8988T (cell line): ENCODE data around the gene PHF13.

Experiments used
- DNase-seq: peaks from one replicate; pipeline ENCODE4 v3.0.0; 2011

The PHF13 gene

DNA sequence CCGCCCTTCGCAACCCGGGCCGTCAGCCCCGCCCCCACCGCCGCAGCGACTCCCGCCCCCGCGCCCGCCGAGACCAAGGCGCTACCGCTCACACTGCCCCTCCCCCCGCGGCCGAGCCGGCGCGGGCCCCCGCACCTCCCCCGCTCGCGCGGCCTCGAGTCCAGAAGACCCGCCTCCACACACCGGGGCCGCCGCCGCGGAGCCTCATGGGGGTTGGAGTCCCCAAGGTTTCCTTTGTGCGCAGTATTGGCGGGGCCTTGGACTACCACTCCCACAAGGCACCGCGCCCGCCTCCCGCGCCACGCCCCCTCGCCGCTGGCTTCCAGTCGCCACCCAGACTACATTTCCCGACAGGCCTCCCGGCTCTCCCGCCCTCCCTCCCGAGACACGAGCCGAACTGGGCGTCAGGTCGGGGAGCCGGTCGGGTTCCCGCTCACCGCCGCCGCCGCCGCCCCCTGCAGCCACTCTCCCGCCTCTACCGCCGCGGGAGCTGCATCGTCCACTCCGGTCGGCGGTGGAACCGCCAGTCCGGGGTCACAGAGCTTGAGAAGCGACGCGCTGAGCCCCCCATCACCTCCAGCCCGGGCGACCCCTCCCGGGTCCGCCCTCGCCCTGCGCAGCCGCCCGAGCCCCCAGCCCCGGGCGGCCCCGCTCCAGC lies at the start of gene PHF13:
PHF13 (plus strand) TSS at position 371 of the 658 bp plus-strand sequence. CDS start 336 bp downstream, outside the sequence.
- peak; percentile 95 for DNase-seq

DNA sequence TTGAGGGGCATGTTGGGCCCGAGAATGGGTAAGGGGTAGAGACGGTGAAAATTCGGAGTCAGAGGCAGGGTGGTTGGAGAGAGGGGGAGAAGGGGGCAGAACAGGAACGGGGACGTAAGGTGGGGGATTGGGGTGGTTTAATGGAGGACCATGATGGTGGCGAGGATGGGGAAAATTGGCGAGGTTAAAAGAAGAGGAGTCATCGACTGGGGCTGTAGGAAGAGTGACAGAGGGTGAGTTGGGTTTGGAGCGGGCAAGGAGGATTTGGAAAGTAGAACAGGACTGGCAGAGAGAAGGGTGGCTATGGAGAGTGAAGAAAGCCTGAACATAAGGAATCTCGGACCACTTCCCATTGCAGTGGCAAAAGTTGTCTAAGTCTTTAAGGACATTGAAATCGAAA lies 44.5 kb upstream of the PHF13 start:
- no peak for DNase-seq

DNA sequence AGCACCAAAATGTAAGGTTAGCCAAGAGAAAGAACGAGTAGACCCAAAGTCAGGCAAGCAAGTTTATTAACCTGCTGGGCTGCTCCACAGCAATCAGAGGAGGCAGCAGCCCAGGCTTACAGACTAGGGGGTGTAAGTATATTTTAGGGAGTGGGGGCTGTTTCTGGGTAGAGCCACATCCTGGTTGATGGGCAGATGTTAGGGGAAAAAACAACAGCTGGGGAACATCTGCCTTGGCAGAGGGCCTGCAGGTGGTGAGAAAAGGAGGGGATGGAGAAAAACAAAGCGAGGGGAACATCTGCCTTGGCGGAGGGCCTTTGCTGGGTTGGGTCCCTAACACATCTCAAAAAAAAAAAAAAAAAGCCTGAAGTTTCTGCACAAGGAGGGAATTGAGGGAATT lies 43.4 kb upstream of the PHF13 start:
- DNase-seq = no peak

DNA sequence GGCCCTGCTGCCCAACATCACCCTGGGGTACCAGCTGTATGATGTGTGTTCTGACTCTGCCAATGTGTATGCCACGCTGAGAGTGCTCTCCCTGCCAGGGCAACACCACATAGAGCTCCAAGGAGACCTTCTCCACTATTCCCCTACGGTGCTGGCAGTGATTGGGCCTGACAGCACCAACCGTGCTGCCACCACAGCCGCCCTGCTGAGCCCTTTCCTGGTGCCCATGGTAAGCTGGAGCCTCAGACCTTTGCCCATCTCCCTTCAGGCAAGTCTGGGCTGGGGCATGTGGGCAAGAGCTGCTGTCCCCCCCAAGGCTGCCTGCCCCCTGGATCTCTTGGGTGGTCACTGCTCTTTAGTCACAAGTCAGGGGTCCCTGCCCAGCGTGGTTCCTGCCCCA lies 42.5 kb upstream of the PHF13 start:
- DNase-seq = no peak

DNA sequence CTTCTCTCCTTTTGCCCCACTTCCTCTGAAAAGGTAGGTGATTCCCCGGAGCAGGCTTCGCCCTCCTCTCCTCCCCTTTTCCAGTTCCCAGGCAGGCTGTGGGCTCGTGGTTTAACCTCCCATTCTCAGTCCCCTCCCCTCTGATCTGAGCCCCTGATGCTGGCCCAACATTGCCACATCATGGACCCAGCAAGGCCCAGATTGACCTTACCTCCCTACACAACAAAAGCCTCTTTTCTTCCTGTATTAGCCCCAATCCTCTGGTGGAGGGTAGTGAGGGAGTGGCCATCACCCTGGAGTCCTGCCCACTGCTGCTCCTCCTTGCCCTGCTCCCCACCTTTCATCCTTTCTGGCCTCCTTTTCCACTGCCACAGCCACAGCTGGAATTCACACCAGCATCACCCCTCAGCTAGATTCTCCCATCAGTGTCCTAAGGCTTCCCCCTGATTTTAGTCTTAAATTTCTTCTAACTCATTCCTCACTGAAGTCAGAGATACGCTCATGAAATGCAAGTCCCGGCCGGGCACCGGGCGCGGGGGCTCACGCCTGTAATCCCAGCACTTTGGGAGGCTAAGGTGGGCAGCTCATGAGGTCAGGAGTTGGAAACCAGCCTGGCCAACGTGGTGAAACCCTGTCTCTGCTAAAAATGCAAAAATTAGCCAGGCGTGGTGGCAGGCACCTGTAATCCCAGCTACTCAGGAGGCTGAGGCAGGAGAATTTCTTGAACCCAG lies 40.7 kb upstream of the PHF13 start:
- no peak for DNase-seq

DNA sequence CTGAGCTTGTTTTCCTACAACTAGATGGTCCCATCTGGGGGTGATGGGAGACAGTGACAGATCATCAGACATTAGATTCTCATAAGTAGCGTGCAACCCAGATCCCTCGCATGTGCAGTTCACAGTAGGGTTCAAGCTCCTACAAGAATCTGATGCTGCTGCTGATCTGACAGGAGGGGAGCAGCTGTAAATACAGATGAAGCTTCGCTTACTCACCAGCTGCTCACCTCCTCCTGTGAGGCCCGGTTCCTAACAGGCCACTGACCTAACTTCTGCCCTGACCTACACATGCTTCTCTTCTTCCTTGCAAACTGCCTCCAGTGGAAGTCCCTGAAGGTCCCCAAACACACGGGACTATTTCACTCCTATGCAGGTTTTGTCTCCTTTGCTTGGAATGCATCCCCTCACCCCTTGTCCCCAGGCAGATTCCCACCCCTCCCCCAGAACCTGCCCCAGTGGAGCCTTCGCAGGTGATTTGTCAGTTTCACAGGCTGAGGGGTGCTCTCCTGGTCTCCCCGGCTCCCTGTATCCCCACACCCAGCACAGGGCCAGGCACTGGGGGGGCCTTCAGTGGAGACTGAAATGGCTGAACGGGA lies 39.4 kb upstream of the PHF13 start:
- peak; percentile 1 for DNase-seq

DNA sequence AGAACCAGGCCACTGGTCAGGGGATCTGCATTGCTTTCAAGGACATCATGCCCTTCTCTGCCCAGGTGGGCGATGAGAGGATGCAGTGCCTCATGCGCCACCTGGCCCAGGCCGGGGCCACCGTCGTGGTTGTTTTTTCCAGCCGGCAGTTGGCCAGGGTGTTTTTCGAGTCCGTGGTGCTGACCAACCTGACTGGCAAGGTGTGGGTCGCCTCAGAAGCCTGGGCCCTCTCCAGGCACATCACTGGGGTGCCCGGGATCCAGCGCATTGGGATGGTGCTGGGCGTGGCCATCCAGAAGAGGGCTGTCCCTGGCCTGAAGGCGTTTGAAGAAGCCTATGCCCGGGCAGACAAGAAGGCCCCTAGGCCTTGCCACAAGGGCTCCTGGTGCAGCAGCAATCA lies 38.7 kb upstream of the PHF13 start:
- peak; percentile 14 for DNase-seq

DNA sequence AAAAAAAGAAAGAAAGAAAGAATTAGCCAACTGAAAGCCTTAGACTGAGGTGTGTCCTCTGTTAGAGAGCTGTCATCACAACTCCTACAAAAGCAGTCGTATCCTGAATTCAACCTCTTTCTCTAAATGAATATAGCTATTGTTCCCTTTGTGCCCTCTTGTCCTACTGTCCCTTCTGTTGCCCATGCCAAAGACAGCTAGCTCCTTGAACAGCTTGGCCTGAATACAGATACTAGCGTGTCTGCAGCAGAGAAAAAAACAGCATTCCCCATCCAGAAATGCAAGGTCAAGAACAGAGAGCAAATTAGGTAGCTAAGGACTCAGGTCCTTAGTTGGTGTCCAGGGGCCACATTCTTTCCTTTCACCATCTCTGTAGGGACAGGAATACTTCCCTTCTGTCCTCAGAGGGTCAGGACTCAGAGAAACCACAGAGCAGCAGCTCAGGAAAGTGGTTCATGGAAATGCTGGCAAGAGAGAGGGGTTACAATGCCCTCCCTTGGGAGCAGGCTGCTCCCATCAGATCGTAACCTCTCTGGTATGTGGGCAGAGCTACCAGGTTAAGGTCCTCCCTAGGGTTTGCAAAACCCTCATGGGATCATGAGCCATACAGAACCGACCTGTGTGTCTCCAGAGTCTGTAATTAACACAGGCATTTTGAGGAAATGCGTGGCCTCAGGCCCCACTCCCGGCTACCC lies 35.6 kb upstream of the PHF13 start:
- DNase-seq = no peak

DNA sequence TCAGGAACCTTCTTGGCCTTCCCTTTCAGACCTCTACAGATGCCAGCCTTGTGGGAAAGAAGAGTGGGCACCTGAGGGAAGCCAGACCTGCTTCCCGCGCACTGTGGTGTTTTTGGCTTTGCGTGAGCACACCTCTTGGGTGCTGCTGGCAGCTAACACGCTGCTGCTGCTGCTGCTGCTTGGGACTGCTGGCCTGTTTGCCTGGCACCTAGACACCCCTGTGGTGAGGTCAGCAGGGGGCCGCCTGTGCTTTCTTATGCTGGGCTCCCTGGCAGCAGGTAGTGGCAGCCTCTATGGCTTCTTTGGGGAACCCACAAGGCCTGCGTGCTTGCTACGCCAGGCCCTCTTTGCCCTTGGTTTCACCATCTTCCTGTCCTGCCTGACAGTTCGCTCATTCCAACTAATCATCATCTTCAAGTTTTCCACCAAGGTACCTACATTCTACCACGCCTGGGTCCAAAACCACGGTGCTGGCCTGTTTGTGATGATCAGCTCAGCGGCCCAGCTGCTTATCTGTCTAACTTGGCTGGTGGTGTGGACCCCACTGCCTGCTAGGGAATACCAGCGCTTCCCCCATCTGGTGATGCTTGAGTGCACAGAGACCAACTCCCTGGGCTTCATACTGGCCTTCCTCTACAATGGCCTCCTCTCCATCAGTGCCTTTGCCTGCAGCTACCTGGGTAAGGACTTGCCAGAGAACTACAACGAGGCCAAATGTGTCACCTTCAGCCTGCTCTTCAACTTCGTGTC lies 34.7 kb upstream of the PHF13 start:
- no peak for DNase-seq

DNA sequence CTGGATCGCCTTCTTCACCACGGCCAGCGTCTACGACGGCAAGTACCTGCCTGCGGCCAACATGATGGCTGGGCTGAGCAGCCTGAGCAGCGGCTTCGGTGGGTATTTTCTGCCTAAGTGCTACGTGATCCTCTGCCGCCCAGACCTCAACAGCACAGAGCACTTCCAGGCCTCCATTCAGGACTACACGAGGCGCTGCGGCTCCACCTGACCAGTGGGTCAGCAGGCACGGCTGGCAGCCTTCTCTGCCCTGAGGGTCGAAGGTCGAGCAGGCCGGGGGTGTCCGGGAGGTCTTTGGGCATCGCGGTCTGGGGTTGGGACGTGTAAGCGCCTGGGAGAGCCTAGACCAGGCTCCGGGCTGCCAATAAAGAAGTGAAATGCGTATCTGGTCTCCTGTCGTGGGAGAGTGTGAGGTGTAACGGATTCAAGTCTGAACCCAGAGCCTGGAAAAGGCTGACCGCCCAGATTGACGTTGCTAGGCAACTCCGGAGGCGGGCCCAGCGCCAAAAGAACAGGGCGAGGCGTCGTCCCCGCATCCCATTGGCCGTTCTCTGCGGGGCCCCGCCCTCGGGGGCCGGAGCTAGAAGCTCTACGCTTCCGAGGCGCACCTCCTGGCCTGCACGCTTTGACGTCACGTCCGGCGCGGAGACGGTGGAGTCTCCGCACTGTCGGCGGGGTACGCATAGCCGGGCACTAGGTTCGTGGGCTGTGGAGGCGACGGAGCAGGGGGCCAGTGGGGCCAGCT lies 34.0 kb upstream of the PHF13 start, which contains the start of gene ZBTB48:
ZBTB48 (plus strand) TSS at position 621 of the 745 bp plus-strand sequence. CDS start 616 bp downstream, outside the sequence.
- DNase-seq = peak; percentile 96

DNA sequence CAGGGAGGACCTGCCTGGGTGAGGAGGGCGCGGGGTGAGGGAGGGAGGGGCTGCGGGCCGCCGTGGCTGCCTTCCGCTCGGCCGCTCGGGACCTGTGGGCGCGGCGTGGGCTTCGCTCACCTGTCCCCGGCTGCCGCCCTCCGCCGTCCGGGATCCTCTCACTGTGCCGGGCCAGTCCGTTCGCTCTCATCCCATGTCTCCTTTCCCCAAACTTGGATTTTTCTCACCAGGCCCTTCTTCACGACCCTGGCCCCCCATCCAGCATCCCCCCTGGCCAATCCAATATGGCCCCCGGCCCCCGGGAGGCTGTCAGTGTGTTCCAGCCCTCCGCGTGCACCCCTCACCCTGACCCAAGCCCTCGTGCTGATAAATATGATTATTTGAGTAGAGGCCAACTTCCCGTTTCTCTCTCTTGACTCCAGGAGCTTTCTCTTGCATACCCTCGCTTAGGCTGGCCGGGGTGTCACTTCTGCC lies 33.4 kb upstream of the PHF13 start:
- DNase-seq = no peak

DNA sequence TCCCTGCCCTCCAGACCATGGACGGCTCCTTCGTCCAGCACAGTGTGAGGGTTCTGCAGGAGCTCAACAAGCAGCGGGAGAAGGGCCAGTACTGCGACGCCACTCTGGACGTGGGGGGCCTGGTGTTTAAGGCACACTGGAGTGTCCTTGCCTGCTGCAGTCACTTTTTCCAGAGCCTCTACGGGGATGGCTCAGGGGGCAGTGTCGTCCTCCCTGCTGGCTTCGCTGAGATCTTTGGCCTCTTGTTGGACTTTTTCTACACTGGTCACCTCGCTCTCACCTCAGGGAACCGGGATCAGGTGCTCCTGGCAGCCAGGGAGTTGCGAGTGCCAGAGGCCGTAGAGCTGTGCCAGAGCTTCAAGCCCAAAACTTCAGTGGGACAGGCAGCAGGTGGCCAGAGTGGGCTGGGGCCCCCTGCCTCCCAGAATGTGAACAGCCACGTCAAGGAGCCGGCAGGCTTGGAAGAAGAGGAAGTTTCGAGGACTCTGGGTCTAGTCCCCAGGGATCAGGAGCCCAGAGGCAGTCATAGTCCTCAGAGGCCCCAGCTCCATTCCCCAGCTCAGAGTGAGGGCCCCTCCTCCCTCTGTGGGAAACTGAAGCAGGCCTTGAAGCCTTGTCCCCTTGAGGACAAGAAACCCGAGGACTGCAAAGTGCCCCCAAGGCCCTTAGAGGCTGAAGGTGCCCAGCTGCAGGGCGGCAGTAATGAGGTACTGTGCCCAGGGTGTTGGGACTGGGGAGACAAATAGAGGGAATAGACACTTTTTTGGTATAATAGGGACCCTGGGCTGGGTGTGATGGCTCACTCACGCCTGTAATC lies 32.7 kb upstream of the PHF13 start:
- peak; percentile 45 for DNase-seq

DNA sequence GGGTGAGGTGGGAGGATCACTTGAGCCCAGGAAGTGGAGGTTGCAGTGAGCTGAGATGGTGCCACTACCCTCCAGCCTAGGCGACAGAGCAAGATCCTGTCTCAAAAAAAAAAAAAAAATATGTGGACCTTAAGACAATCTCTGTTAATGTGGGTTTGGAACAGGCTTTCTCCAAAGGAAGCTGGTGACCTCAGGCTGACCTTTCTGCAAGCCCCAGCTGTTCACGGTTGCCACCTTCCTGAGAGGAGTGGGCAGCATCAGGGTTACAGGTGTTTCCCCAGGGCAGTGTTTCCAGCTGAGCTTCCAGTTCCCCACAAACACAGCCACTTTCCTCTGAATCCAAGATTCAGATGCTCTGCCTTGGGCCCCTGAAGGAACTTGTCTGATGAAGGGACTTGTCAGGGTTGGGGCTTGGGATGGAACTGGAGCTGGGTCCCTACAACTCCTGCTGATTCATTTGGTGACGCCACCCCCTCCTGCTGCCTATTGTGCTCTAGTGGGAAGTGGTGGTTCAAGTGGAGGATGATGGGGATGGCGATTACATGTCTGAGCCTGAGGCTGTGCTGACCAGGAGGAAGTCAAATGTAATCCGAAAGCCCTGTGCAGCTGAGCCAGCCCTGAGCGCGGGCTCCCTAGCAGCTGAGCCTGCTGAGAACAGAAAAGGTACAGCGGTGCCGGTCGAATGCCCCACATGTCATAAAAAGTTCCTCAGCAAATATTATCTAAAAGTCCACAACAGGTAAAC lies 31.8 kb upstream of the PHF13 start:
- DNase-seq = peak; percentile 7

DNA sequence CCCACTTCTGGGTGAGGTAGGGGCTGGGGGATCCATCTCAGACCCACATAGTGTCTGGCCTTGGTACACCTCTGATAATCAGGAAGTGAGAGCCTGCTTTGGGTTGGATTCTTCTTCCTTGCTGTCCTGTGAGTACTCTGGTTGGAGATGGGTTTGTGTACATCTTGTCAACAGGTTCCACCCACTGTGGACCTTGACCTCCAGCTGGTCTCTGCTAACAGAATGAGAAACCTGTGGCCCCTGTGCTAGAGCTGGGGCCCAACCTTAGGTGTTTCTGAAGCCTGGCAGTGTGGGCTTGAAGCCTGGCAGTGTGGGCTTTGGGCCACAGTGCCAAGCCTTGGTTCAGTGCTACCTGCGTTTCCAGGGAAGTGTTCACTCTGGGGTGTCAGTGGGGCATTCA lies 31.2 kb upstream of the PHF13 start:
- no peak for DNase-seq

DNA sequence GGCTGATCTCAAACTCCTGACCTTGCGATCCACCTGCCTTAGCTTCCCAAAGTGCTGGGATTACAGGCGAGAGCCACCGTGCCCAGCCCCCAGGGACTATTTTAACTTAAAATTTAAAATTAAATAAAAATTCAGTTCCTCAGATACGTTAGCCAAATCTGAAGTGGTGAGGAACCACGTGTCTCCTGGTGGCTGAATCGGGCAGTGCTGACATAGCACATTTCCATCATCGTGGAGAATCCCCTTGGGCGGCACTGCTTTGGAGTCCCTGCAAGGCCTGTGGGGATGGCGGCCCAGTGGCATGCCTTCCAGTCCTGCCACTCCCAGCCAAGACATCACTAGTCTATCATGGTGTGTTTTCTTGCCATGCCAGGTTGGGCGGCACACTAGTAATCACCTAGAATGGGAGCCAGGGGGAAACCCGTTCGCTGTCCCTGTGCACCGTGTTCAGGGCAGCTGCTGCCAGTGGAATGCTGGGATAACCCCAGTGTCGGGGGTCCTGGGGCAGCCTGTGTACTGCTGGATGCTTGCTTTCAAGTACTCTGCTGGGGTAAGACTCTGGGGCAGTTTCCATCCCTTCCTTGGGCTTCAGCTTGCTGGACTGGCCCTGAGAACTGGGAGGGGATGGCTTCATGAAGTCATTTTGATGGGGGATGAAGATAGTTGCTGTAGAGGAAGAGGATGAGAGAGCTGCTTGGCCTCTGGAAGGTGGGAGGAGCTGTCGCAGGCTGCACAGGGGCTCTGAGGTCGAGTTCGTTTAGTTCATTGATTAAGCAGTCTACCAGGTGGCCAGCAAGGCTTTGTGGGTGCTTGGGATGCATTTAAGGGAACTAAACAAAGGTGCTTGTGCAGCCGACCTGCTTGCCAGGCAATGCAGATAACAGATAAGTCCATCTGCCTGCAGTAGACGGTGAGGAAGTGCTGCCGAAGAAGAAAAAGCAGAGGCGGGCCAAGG lies 29.1 kb upstream of the PHF13 start:
- no peak for DNase-seq

DNA sequence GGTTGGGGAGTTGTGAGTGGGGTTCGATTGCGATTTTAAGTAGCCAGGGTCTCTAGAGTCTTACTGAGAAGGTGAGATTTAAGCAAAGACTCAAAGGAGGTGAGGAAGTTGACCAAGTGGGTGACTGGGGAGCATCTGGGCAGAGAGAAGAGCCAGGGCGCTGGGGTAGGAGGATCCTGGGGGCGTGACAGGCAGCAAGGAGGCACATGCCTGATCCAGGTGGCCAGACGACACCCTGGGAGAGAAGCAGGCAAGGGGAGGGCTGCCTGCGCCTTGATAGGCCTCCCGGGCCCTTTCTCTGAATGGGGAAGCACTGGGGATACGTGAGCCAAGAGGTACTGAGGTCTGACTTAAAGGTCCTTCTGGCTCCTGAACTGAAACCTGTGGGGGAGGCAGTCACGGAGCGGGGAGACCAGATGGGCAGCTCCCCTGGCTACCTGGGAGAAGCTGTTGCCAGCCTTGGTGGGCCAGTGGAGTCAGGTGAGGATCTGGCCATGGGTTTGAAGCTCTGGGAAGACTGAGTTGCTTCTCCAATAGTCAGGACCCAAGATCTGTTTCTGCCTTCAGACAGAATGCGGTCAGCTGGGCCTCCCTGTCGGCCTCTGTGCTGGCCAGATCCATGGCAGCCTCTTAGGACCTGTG lies 28.3 kb upstream of the PHF13 start:
- no peak for DNase-seq

DNA sequence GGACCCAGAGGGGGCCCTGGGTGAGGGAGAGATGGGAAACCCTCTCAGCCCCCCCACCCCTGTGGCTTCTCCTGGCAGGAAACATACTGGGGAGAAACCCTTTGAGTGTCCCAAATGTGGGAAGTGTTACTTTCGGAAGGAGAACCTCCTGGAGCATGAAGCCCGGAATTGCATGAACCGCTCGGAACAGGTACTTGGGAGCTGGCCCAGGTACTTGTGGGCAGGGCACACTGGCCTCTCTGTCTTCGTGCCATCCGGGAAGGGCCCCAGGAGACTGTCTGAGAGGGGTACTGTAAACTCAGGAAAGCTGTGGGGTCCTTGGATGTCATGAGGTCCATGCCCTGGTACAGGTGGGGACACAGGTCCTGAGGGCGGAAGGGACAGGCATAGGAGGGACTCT lies 27.7 kb upstream of the PHF13 start:
- no peak for DNase-seq

DNA sequence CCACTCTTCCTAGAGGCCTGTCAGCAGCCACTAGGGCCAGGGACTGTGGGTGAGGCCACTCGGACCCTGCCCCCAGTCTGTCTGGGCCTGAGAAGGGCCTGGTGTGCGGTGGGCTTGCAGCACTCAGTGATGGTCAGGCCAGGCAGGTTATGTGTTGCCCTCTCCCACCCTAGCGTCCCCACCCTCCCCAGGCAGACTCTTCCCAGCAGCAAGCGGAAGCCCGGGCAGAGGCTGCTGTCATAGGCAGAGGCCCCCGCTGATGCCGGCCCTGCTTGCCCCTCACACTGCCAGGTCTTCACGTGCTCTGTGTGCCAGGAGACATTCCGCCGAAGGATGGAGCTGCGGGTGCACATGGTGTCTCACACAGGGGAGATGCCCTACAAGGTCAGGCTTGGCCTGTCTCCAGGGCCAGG lies 27.1 kb upstream of the PHF13 start:
- no peak for DNase-seq
